ENCODE results near the gene DENND1A. TPM values are rescaled to one million over a fixed set of nuclear protein-coding genes. Genes with fewer than 3 reads are reported as not detected.

DENND1A gene
- total RNA-seq, 4 donors from 2014 or later = 20.9 to 33.6 (median 23.7) TPM

DNA sequence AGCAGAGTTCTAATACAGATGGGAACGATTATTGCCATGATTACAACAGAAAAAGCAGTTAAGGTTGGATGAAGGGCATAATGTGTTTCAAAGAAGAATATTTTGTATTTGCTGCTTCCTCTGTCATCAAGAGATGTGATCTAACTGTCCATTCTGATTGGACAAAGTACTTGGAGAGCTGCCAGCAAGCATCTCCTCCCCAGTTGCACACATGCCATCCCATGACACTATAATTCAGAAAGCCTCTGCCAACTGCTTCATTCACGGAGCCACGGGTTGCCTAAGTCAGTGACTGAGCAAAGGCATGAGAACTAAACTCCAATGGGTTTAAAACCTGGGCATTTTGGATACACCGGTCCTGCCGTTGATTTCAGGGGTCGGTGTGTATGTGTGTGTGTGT is 320.1 kb downstream of the DENND1A start:
- no peak for ATAC-seq
- Histone ChIP-seq H3K27me3 (no peaks in the 10 kb centered on the region), H3K27ac (no peak overlapping the region), H3K4me1 (peaks cover 0 to 6% (median 4%) of the 10 kb centered on the region in 3 donors), H3K36me3 (peaks cover 0 to 20% of the 10 kb centered on the region in 2 donors), H3K9me3 (no peaks in the 10 kb centered on the region), H3K4me3 (no peak overlapping the region)
- TF ChIP-seq, protein P1, sequence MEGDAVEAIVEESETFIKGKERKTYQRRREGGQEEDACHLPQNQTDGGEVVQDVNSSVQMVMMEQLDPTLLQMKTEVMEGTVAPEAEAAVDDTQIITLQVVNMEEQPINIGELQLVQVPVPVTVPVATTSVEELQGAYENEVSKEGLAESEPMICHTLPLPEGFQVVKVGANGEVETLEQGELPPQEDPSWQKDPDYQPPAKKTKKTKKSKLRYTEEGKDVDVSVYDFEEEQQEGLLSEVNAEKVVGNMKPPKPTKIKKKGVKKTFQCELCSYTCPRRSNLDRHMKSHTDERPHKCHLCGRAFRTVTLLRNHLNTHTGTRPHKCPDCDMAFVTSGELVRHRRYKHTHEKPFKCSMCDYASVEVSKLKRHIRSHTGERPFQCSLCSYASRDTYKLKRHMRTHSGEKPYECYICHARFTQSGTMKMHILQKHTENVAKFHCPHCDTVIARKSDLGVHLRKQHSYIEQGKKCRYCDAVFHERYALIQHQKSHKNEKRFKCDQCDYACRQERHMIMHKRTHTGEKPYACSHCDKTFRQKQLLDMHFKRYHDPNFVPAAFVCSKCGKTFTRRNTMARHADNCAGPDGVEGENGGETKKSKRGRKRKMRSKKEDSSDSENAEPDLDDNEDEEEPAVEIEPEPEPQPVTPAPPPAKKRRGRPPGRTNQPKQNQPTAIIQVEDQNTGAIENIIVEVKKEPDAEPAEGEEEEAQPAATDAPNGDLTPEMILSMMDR (IDR thresholded peaks at IDR 0.05) = no peak
- TF ChIP-seq POLR2AphosphoS5 (IDR thresholded peaks at IDR 0.05) = no peak
- 84 to 88% methylated on average over 4 to 6 of the region's 6 CpGs for WGBS, 2 donors (ENCODE audit: low coverage in 1 of 2)

DNA sequence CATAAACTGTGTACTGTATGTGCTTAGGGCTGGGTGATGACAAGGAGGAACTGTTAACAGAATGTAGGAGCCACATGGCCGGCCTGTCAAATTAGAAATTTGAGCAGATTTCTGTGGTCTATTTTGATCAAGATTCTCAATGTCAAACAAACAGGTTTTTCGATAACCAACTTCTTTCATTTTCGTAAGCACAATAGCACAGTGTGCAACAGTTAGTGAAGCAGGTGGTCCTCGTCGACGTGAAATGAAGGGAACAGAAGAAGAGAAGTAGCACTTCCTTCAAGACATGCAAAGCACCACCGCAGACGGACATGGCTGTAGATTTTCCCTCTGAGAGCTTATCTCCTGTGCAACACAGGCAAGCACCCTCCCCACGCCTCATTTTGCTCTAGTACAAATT is 321.8 kb downstream of the DENND1A start:
- H3K9me3 ChIP-seq = no peaks in the 10 kb centered on the region
- 84 to 91% methylated on average over 9 of the region's 9 CpGs for WGBS, 2 donors (ENCODE audit: low coverage in 1 of 2)
- H3K27me3 ChIP-seq = no peaks in the 10 kb centered on the region
- TF ChIP-seq, protein P1 (IDR thresholded peaks at IDR 0.05) = no peak
- TF ChIP-seq POLR2A (IDR thresholded peaks at IDR 0.05) (no peak), EP300 (IDR thresholded peaks at IDR 0.05) (no peak)
- H3K36me3 ChIP-seq = peaks cover 0 to 20% of the 10 kb centered on the region in 2 donors
- no peak for ATAC-seq
- H3K4me3 ChIP-seq = no peak overlapping the region
- H3K4me1 ChIP-seq = peaks cover 0 to 6% (median 4%) of the 10 kb centered on the region in 3 donors
- H3K27ac ChIP-seq = no peak overlapping the region

DNA sequence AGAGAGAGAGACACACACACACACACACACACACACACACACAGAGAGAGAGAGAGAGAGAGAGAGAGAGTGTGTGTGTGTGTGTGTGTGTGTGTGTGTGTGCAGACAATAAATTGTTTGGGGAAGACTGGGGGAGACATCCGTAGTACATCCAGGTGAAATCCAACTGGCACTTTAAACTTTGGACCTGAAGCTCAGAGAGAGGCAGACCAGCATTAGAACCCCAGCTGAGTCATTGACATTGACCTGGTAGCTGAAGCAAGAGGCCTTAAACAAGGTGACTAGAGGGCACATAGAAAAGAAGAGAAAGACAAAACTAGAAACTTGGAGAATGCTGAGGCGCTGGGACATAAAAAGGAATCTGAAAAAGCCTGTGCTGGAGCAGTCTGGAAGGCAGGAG is 322.4 kb downstream of the DENND1A start:
- Histone ChIP-seq H3K27me3 (no peaks in the 10 kb centered on the region), H3K9me3 (no peaks in the 10 kb centered on the region), H3K36me3 (peaks cover 0 to 20% of the 10 kb centered on the region in 2 donors), H3K4me1 (peaks cover 0 to 6% (median 4%) of the 10 kb centered on the region in 3 donors), H3K27ac (no peak overlapping the region), H3K4me3 (no peak overlapping the region)
- TF ChIP-seq EP300 (IDR thresholded peaks at IDR 0.05) (no peak), POLR2A (IDR thresholded peaks at IDR 0.05) (no peak), POLR2AphosphoS5 (IDR thresholded peaks at IDR 0.05) (no peak)
- TF ChIP-seq, protein P1 (IDR thresholded peaks at IDR 0.05) = no peak
- ATAC-seq = no peak
- WGBS, 2 donors (ENCODE audit: low coverage in 1 of 2) = 94 to 100% methylated on average over 1 to 2 of the region's 2 CpGs

GRCh38 chr9:123606141-123606540 is 323.8 kb downstream of the DENND1A start:
- Histone ChIP-seq H3K36me3 (peaks cover 0 to 24% of the 10 kb centered on the region in 2 donors), H3K27ac (no peak overlapping the region), H3K4me3 (no peak overlapping the region), H3K9me3 (no peaks in the 10 kb centered on the region), H3K4me1 (peaks cover 0 to 2% (median 0%) of the 10 kb centered on the region in 3 donors), H3K27me3 (no peaks in the 10 kb centered on the region)
- no peak for TF ChIP-seq POLR2AphosphoS5 (IDR thresholded peaks at IDR 0.05)
- no peak for TF ChIP-seq EP300 (IDR thresholded peaks at IDR 0.05)
- TF ChIP-seq POLR2A (IDR thresholded peaks at IDR 0.05) = no peak
- TF ChIP-seq, protein P1 (IDR thresholded peaks at IDR 0.05) = no peak
- WGBS, 2 donors (ENCODE audit: low coverage in 1 of 2) = 95 to 98% methylated on average over 4 to 5 of the region's 5 CpGs
- ATAC-seq = no peak

DNA sequence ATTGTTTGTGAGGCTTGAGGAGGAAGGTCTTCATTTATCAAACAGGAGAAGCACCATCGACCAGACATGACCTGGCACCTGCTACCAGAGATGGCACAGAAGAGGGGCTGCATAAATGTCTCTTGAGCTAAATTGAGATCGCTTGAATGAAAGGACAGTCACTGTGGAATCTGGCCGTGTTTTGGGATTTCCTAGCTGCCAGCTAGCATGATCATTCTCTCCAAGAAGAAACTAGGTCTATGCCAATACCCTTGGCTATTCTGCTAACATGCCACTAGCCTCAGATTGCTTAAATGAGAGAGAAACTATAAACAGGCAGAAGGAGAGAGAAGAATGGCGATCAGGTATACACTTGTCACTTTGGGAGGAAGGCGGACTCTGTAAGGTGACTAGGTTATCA is 324.6 kb downstream of the DENND1A start:
- ATAC-seq = no peak
- no peaks in the 10 kb centered on the region for H3K9me3 ChIP-seq
- 67 to 77% methylated on average over 4 of the region's 5 CpGs for WGBS, 2 donors (ENCODE audit: low coverage in 1 of 2)
- H3K27ac ChIP-seq = no peak overlapping the region
- peaks cover 0 to 25% of the 10 kb centered on the region in 2 donors for H3K36me3 ChIP-seq
- no peaks in the 10 kb centered on the region for H3K27me3 ChIP-seq
- no peak overlapping the region for H3K4me3 ChIP-seq
- TF ChIP-seq EP300 (IDR thresholded peaks at IDR 0.05) (no peak), POLR2A (IDR thresholded peaks at IDR 0.05) (no peak), POLR2AphosphoS5 (IDR thresholded peaks at IDR 0.05) (no peak)
- TF ChIP-seq, protein P1 (IDR thresholded peaks at IDR 0.05) = no peak
- no peaks in the 10 kb centered on the region for H3K4me1 ChIP-seq
